A549 (cell line): ENCODE measurements around the gene C11orf91.

Experiments used
- CTCF ChIP-seq: fragments of >200 bp; sonication (Bioruptor Twin); formaldehyde crosslinking; IDR thresholded peaks from 3 replicates; pipeline ENCODE4 v1.5.1; 2016
- EP300 ChIP-seq, 2 experiments: fragments of >200 bp; sonication (Bioruptor Twin); formaldehyde crosslinking; IDR thresholded peaks; 2 replicates in 1 of 2; 3 replicates in 1 of 2; pipeline ENCODE4 v1.6.1; 2016 to 2017
- FOXS1 ChIP-seq: fragments of 250-450 bp; sonication (Bioruptor Pico); IDR thresholded peaks from 2 replicates; pipeline ENCODE4 v1.5.0; 2020; ENCODE audit warnings: mild to moderate bottlenecking, moderate library complexity
- HOXA7 ChIP-seq: fragments of 250-450 bp; sonication (Bioruptor Pico); IDR thresholded peaks from 2 replicates; pipeline ENCODE4 v1.5.0; 2020; ENCODE audit warnings: mild to moderate bottlenecking, moderate library complexity
- MYC ChIP-seq: IDR thresholded peaks from 2 replicates; pipeline ENCODE4 v1.6.1; 2012; ENCODE audit warnings: mild to moderate bottlenecking, inconsistent platforms, low read length, improper control_type of control experiment, borderline replicate concordance
- PHF8 ChIP-seq: fragments of 200-600 bp; sonication (generic); IDR thresholded peaks from 2 replicates; pipeline ENCODE4 v1.6.1; 2016; ENCODE audit warnings: low read depth, mild to moderate bottlenecking, antibody characterized with exemption, moderate library complexity, borderline replicate concordance
- POLR2A ChIP-seq: IDR thresholded peaks from 2 replicates; pipeline ENCODE4 v1.6.1; 2012; ENCODE audit warnings: mild to moderate bottlenecking, low read length
- SMC3 ChIP-seq: fragments of >200 bp; sonication (Bioruptor Twin); formaldehyde crosslinking; IDR thresholded peaks from 3 replicates; pipeline ENCODE4 v1.6.1; 2018; ENCODE audit warnings: inconsistent platforms
- ZFP36 ChIP-seq: fragments of 450-650 bp; IDR thresholded peaks from 2 replicates; pipeline ENCODE4 v1.6.1; 2014; ENCODE audit warnings: borderline replicate concordance; ENCODE audit not compliant: partially characterized antibody
- TF ChIP-seq, protein P1 (sequence below): fragments of 250-450 bp; sonication (Bioruptor Pico); IDR thresholded peaks from 2 replicates; pipeline ENCODE4 v1.5.0; 2020; ENCODE audit warnings: low read depth, mild to moderate bottlenecking, moderate library complexity

GRCh38 chr11:33701302-33702230, 940 bp upstream of the C11orf91 start:
- no peak for TF ChIP-seq PHF8
- TF ChIP-seq CTCF, result no peak
- no peak for TF ChIP-seq EP300 (IDR thresholded peaks at IDR 0.05)
- TF ChIP-seq MYC, result no peak
- TF ChIP-seq ZFP36, result no peak
- no peak for TF ChIP-seq POLR2A
- TF ChIP-seq HOXA7 (CRISPR knock-in tag), result no peak
- TF ChIP-seq, protein P1, sequence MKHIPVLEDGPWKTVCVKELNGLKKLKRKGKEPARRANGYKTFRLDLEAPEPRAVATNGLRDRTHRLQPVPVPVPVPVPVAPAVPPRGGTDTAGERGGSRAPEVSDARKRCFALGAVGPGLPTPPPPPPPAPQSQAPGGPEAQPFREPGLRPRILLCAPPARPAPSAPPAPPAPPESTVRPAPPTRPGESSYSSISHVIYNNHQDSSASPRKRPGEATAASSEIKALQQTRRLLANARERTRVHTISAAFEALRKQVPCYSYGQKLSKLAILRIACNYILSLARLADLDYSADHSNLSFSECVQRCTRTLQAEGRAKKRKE (CRISPR knock-in tag), result no peak
- no peak for TF ChIP-seq FOXS1 (CRISPR knock-in tag)
- no peak for TF ChIP-seq SMC3
